Suprapubic skin (tissue), 4 donors: Measurements from ENCODE around the gene SND1. TPM values are rescaled to one million over a fixed set of nuclear protein-coding genes. Genes with fewer than 3 reads are reported as not detected.

Experiments used
- DNase-seq, 2 donors: peaks; one replicate each; pipeline ENCODE4 v3.0.0-alpha.2; 2019; ENCODE audit warnings: low spot score in 2 of 2
- H3K27ac ChIP-seq: fragments of 200-600 bp; sonication (generic); one replicate; pipeline ENCODE4 v1.5.1; 2019
- H3K27me3 ChIP-seq: fragments of 200-600 bp; sonication (generic); one replicate; pipeline ENCODE4 v1.5.1; 2019
- H3K36me3 ChIP-seq: fragments of 200-600 bp; sonication (generic); one replicate; pipeline ENCODE4 v1.5.1; 2019
- H3K4me1 ChIP-seq: fragments of 200-600 bp; sonication (generic); one replicate; pipeline ENCODE4 v1.5.1; 2019
- H3K4me3 ChIP-seq: fragments of 200-600 bp; sonication (generic); one replicate; pipeline ENCODE4 v1.5.1; 2019; ENCODE audit warnings: mild to moderate bottlenecking
- H3K9me3 ChIP-seq: fragments of 200-600 bp; sonication (generic); one replicate; pipeline ENCODE4 v1.5.1; 2019
- EP300 ChIP-seq: sonication (generic); formaldehyde crosslinking; IDR thresholded peaks from one replicate; pipeline ENCODE4 v1.6.1; 2017; ENCODE audit warnings: antibody characterized with exemption
- POLR2A ChIP-seq, 2 donors: fragments of 450-650 bp; IDR thresholded peaks; one replicate each; pipeline ENCODE4 v1.6.1; 2017; ENCODE audit warnings: antibody characterized with exemption in 2 of 2, mild to moderate bottlenecking in 2 of 2, moderate library complexity in 2 of 2
- POLR2AphosphoS5 ChIP-seq, 3 donors: sonication (generic); formaldehyde crosslinking; IDR thresholded peaks; one replicate each; pipeline ENCODE4 v1.6.1; 2017; ENCODE audit warnings: antibody characterized with exemption in 3 of 3
- WGBS: methylation state at CpG from one replicate; pipeline ENCODE4 v1.1.5; 2018; 5-methylcytosine and 5-hydroxymethylcytosine counted together
- total RNA-seq, 4 donors: library from RNA; depleted of rRNA; stranded (reverse); fragments of >200 nt; gene quantifications; one replicate each; pipeline ENCODE4 v1.1.0, GENCODE V29; 2016
- TF ChIP-seq, protein P1 (sequence below), 2 donors: fragments of 200-600 bp in 1 of 2; fragments of 450-650 bp in 1 of 2; sonication (generic) in 1 of 2; IDR thresholded peaks; one replicate each; pipeline ENCODE4 v1.5.1; 2016 to 2019; ENCODE audit warnings: antibody characterized with exemption in 2 of 2, mild to moderate bottlenecking in 1 of 2, moderate library complexity in 1 of 2

The SND1 gene
- total RNA-seq, 4 donors from 2014 or later, result 72.2 to 99.8 (median 77.2) TPM

DNA sequence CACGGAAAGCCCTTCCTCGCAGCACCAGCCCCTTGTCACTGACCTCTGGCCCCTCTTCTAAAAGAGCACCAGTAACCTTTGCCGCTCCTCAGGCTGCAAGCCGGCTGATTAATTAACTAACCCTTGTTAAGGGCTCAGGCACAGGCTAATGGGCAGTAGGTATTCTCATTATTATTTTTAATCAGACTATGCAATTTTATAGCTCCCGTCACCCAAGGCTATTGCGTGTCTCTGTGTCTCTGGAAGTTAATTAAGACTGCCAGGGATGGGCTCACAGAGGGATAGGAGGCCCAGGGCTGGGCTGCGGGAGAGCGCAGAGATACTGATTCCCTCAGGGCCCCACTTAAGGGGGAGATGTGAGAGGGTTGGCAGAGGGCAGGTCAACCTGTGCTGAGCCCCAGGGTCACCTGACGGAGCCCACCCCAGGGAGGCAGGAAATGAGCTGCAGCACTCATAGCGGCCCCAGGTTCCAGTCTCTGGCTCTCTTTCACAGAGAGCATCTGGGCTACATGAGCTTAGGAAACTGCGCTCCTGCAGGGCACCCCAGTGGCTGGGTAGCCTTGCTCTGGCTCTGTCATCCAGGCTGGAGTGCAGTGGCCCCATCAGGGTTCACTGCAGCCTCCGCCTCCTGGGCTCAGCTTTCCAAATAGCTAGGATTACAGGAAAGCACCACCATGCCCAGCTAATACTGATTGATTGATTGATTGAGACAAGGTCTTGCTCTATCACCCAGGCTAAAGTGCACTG is 471.5 kb downstream of the SND1 start:
- DNase-seq, result no peak
- peaks cover 5% of the 10 kb centered on the region for H3K4me1 ChIP-seq
- H3K27me3 ChIP-seq, result peaks cover 23% of the 10 kb centered on the region
- H3K9me3 ChIP-seq, result no peaks in the 10 kb centered on the region
- H3K27ac ChIP-seq, result no peak overlapping the region
- no peaks in the 10 kb centered on the region for H3K36me3 ChIP-seq
- TF ChIP-seq, protein P1, sequence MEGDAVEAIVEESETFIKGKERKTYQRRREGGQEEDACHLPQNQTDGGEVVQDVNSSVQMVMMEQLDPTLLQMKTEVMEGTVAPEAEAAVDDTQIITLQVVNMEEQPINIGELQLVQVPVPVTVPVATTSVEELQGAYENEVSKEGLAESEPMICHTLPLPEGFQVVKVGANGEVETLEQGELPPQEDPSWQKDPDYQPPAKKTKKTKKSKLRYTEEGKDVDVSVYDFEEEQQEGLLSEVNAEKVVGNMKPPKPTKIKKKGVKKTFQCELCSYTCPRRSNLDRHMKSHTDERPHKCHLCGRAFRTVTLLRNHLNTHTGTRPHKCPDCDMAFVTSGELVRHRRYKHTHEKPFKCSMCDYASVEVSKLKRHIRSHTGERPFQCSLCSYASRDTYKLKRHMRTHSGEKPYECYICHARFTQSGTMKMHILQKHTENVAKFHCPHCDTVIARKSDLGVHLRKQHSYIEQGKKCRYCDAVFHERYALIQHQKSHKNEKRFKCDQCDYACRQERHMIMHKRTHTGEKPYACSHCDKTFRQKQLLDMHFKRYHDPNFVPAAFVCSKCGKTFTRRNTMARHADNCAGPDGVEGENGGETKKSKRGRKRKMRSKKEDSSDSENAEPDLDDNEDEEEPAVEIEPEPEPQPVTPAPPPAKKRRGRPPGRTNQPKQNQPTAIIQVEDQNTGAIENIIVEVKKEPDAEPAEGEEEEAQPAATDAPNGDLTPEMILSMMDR (IDR thresholded peaks at IDR 0.05), result no peak
- TF ChIP-seq POLR2A (IDR thresholded peaks at IDR 0.05) (no peak), EP300 (no peak), POLR2AphosphoS5 (IDR thresholded peaks at IDR 0.05) (no peak)
- WGBS, result 79% methylated on average over 9 of the region's 12 CpGs
- H3K4me3 ChIP-seq, result no peak overlapping the region

DNA sequence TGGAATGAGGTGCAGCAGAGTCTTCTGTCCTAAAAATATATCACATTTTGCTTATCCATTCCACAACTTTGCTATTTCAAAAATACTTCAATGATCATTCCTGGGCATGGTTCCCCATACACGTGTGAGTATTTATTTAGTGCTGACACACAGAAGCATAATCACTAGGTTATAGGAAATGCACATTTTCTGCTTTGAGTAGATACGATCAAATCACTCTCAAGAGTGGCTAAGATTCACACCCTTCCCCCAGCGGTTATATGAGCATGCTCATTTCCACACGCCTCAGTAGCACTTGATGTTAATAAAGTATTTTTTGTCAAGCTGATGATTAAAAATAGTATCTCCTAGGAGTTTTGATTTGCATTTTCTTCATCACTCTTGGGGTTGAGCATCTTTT is 472.8 kb downstream of the SND1 start:
- H3K4me1 ChIP-seq, result peaks cover 5% of the 10 kb centered on the region
- H3K4me3 ChIP-seq, result no peak overlapping the region
- no peaks in the 10 kb centered on the region for H3K9me3 ChIP-seq
- no peak overlapping the region for H3K27ac ChIP-seq
- H3K36me3 ChIP-seq, result no peaks in the 10 kb centered on the region
- no peak for DNase-seq
- TF ChIP-seq POLR2A (IDR thresholded peaks at IDR 0.05) (no peak), POLR2AphosphoS5 (IDR thresholded peaks at IDR 0.05) (no peak), EP300 (no peak)
- TF ChIP-seq, protein P1 (IDR thresholded peaks at IDR 0.05), result no peak
- 61% methylated on average over 4 of the region's 4 CpGs for WGBS
- H3K27me3 ChIP-seq, result peaks cover 29% of the 10 kb centered on the region

DNA sequence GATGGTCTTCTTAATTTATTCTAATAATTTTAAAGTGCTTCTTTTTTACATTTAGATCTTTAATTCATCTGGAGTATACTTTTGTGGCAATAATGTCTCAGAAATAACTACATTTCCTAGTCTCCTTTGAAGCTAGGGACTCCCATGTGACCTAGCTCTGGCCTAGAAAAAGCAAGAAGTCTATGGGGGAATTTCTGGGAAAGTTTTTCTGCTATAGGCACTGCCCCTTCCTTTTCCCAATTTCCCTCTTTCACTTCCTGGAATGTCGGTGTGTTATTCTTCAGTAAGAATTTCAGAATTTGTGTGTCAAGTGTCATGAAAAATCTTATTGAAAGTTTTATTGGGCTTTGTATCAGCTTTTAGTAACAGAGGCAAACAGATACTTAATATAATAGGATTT is 473.8 kb downstream of the SND1 start:
- DNase-seq, result no peak
- no peaks in the 10 kb centered on the region for H3K36me3 ChIP-seq
- H3K4me3 ChIP-seq, result no peak overlapping the region
- no peaks in the 10 kb centered on the region for H3K9me3 ChIP-seq
- peaks cover 5% of the 10 kb centered on the region for H3K4me1 ChIP-seq
- 55% methylated on average over 1 of the region's 1 CpG for WGBS
- TF ChIP-seq, protein P1 (IDR thresholded peaks at IDR 0.05), result no peak
- TF ChIP-seq EP300 (no peak), POLR2A (IDR thresholded peaks at IDR 0.05) (no peak), POLR2AphosphoS5 (IDR thresholded peaks at IDR 0.05) (no peak)
- H3K27me3 ChIP-seq, result peaks cover 39% of the 10 kb centered on the region
- no peak overlapping the region for H3K27ac ChIP-seq

DNA sequence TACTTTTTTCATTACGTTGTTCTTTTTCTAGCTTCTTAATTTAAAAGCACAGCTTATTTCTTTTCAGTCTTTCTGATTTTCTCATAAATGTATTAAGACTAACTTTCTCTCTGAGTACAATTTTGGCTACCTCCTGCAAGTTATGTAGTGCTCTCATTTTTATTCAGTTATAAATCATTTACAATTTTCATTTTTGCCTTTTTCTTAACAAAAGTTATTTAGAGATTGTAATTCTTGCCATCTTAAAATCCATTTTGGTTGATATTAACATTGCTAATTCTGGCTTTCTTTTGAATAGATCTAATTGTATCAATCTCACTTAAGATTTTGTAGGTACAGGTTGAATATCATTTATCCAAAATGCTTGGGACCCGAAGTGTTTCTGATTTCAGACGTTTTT is 476.4 kb downstream of the SND1 start:
- Histone ChIP-seq H3K4me1 (no peaks in the 10 kb centered on the region), H3K4me3 (no peak overlapping the region), H3K27ac (no peak overlapping the region), H3K9me3 (no peaks in the 10 kb centered on the region), H3K36me3 (no peaks in the 10 kb centered on the region), H3K27me3 (peaks cover 44% of the 10 kb centered on the region)
- TF ChIP-seq POLR2A (IDR thresholded peaks at IDR 0.05) (no peak), POLR2AphosphoS5 (IDR thresholded peaks at IDR 0.05) (no peak), EP300 (no peak)
- TF ChIP-seq, protein P1 (IDR thresholded peaks at IDR 0.05), result no peak
- DNase-seq, result no peak
- 81% methylated on average over 3 of the region's 3 CpGs for WGBS

DNA sequence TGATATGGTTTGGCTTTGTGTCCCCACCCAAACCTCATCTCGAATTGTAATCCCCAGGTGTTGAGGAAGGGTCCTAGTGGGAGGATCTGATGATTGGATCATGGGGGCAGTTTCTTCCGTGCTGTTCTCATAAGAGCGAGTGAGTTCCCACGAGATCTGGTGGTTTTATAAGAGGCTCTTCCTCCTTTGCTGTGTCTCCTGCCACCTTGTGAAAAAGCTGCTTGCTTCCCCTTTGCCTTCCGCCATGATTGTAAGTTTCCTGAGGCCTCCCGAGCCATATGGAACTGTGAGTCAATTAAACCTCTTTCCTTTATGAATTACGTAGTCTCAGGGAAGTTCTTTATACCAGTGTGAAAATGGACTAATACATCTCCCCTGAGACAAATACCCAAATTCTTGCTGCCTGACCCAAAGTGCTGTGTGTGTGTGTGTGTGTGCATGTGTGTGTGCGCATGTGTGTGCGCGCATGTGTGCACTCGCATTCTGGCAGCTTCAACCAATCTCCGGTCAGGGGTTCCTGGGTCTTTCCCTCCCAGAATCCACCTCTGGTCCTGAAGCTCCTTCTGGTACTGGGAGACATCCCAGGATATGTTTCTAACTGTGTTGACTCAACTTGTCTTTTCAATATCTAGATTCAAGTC is 477.4 kb downstream of the SND1 start:
- H3K4me1 ChIP-seq, result peaks cover under 1% of the 10 kb centered on the region
- no peak overlapping the region for H3K4me3 ChIP-seq
- no peaks in the 10 kb centered on the region for H3K36me3 ChIP-seq
- DNase-seq, result no peak
- peaks cover 44% of the 10 kb centered on the region for H3K27me3 ChIP-seq
- TF ChIP-seq POLR2AphosphoS5 (IDR thresholded peaks at IDR 0.05) (no peak), POLR2A (IDR thresholded peaks at IDR 0.05) (no peak), EP300 (no peak)
- TF ChIP-seq, protein P1 (IDR thresholded peaks at IDR 0.05), result no peak
- 78% methylated on average over 12 of the region's 12 CpGs for WGBS
- no peak overlapping the region for H3K27ac ChIP-seq
- no peaks in the 10 kb centered on the region for H3K9me3 ChIP-seq
